Fibroblast of pulmonary artery (primary cell): ENCODE results near the gene KRT86.
A peak's percentile ranks its signal among the peaks of the same experiment; 100 is the strongest.

Experiments used
- DNase-seq: peaks from one replicate; pipeline ENCODE4 v3.0.0-alpha.2; 2010; ENCODE audit warnings: low read depth
- H3K4me3 ChIP-seq: replicated peaks from 2 replicates; pipeline ENCODE4 v1.5.1; 2011; ENCODE audit warnings: low read depth, mild to moderate bottlenecking, control low read depth, low read length, moderate library complexity
- CTCF ChIP-seq: IDR thresholded peaks from 2 replicates; pipeline ENCODE4 v1.5.1; 2011; ENCODE audit warnings: mild to moderate bottlenecking, control low read depth, low read length, inconsistent platforms; ENCODE audit errors: missing control alignments

The KRT86 gene

GRCh38 chr12:52266514-52266913 lies 7.9 kb upstream of the KRT86 start:
- TF ChIP-seq CTCF = no peak
- DNase-seq = no peak
- no peak overlapping the region for H3K4me3 ChIP-seq

- H3K4me3 ChIP-seq = no peak overlapping the region
- no peak for DNase-seq
- no peak for TF ChIP-seq CTCF
Measured at GRCh38 chr12:52267266-52267665, 7.2 kb upstream of the KRT86 start.

GRCh38 chr12:52267699-52268098 lies 6.7 kb upstream of the KRT86 start:
- H3K4me3 ChIP-seq = no peak overlapping the region
- DNase-seq = no peak
- no peak for TF ChIP-seq CTCF

- H3K4me3 ChIP-seq = no peak overlapping the region
- TF ChIP-seq CTCF = no peak
- DNase-seq = no peak
Measured at GRCh38 chr12:52268212-52268611, 6.2 kb upstream of the KRT86 start.

GRCh38 chr12:52270541-52271070 lies 3.8 kb upstream of the KRT86 start:
- no peak overlapping the region for H3K4me3 ChIP-seq
- DNase-seq = no peak
- no peak for TF ChIP-seq CTCF

- H3K4me3 ChIP-seq = no peak overlapping the region
- no peak for TF ChIP-seq CTCF
- DNase-seq = peak; percentile 54
Measured at GRCh38 chr12:52271158-52271557, 3.3 kb upstream of the KRT86 start.

- H3K4me3 ChIP-seq = no peak overlapping the region
- no peak for DNase-seq
- TF ChIP-seq CTCF = no peak
Measured at GRCh38 chr12:52275686-52276085, 1.2 kb downstream of the KRT86 start.
